Measurements from ENCODE around the gene AP5M1.
"Not testable (repeated sequence)": the region's sequence is repeated elsewhere in the genome, so short reads cannot be mapped to it uniquely, and the experiment has no call there.

- not testable (repeated sequence) for TF ChIP-seq POLR2A (IDR thresholded peaks at IDR 0.05)
- TF ChIP-seq, protein P1, sequence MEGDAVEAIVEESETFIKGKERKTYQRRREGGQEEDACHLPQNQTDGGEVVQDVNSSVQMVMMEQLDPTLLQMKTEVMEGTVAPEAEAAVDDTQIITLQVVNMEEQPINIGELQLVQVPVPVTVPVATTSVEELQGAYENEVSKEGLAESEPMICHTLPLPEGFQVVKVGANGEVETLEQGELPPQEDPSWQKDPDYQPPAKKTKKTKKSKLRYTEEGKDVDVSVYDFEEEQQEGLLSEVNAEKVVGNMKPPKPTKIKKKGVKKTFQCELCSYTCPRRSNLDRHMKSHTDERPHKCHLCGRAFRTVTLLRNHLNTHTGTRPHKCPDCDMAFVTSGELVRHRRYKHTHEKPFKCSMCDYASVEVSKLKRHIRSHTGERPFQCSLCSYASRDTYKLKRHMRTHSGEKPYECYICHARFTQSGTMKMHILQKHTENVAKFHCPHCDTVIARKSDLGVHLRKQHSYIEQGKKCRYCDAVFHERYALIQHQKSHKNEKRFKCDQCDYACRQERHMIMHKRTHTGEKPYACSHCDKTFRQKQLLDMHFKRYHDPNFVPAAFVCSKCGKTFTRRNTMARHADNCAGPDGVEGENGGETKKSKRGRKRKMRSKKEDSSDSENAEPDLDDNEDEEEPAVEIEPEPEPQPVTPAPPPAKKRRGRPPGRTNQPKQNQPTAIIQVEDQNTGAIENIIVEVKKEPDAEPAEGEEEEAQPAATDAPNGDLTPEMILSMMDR (IDR thresholded peaks at IDR 0.05 in 4 of 5, conservative IDR thresholded peaks at IDR 0.05 in 1 of 5) = not testable (repeated sequence)
Measured at GRCh38 chr14:57240115-57240514, 28.7 kb upstream of the AP5M1 start.
